GM12892 (cell line): ENCODE measurements around the gene C20orf144.

Source experiments
- DNase-seq: peaks from one replicate; pipeline ENCODE4 v3.0.0; 2011; ENCODE audit not compliant: insufficient read length
- FAIRE-seq: peaks from 2 replicates; lab custom pipeline; 2011; peaks lifted over from hg19 to GRCh38; lab: Jason Lieb, UNC
- POLR2A ChIP-seq: IDR thresholded peaks from 2 replicates; pipeline ENCODE4 v1.6.1; 2011; ENCODE audit warnings: low read depth, low read length, control low read depth
- POLR2AphosphoS5 ChIP-seq: IDR thresholded peaks from 2 replicates; pipeline ENCODE4 v1.6.1; 2011; ENCODE audit warnings: low read depth, low read length, control low read depth
- TAF1 ChIP-seq: IDR thresholded peaks from 2 replicates; pipeline ENCODE4 v1.6.1; 2011; ENCODE audit warnings: low read depth, mild to moderate bottlenecking, control low read depth, low read length, borderline replicate concordance

Gene C20orf144

DNA sequence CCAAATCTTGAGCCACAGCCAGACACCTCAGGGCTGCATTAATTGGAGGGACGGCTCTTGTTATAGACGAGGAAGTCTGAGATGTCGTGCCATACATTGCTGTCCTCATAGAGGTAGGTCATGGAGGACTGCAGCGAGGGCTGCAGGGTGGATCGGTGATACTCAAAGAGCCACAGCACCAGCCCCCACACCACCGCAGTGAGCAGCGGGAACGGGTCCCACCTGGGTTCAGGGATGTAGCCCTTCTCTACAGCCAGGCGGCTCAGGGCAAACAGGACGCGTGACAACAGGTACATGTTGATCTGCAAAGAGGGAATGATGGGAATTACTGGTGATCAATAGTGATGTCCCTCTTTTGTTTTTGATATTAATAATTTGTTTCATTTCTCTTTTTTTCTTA lies 45.5 kb downstream of the C20orf144 start:
- no peak for FAIRE-seq
- no peak for DNase-seq
- TF ChIP-seq POLR2A (no peak), POLR2AphosphoS5 (no peak), TAF1 (no peak)

DNA sequence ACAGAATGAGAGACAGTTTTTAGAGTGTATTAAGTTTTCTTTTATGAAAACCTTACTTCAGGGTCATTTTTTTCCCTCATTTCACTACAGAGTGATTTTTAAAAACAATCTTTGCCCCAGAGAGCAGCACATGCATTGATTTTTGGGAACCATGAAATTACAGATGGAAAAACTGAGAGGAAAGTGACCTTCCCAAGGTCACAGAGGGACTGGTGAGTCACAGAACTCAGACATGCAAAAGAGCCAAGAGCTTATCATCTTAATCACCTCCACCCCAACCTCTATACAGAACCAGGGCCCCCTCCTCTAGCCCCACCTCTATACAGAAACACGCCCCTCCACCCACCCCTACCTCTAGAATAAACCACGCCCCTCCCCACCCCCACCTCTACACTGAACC lies 47.3 kb downstream of the C20orf144 start:
- DNase-seq (no peak), FAIRE-seq (no peak)
- no peak for TF ChIP-seq POLR2A
- no peak for TF ChIP-seq TAF1
- TF ChIP-seq POLR2AphosphoS5: no peak

DNA sequence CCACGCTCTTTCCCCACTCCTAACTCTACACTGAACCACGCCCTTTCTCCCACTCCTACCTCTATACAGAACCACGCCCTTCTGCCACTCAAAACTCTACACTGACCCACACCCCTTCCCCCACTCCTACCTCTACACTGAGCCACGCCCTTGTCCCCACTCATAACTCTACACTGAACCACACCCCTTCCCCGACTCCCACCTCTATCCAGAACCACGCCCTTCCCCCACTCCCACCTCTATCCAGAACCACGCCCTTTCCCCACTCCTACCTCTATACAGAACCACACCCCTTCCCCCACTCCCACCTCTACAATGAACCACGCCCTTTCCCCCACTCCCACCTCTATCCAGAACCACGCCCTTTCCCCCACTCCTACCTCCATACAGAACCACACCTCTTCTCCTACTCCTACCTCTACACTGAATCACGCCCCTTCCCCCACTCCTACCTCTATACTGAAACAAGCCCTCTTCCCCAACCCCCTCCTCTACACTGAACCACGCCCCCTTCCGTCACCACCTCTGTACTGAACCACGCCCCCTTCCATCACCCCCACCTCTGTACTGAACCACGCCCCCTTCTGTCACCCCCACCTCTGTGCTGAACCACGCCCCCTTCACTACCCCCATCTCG lies 47.9 kb downstream of the C20orf144 start:
- DNase-seq: no peak
- TF ChIP-seq POLR2AphosphoS5: no peak
- no peak for TF ChIP-seq POLR2A
- FAIRE-seq: no peak

- FAIRE-seq (no peak), DNase-seq (no peak)
- TF ChIP-seq POLR2AphosphoS5 (no peak), TAF1 (no peak), POLR2A (no peak)
Observed at GRCh38 chr20:33710681-33711445, 48.7 kb downstream of the C20orf144 start.

- TF ChIP-seq TAF1: no peak
- no peak for TF ChIP-seq POLR2AphosphoS5
- TF ChIP-seq POLR2A: no peak
Observed at GRCh38 chr20:33711446-33711738, 49.3 kb downstream of the C20orf144 start.

More at GRCh38 chr20:33711446-33711738, 49.3 kb downstream of the C20orf144 start:
- DNase-seq: no peak
- FAIRE-seq: no peak
